Stimulated activated memory B cell treated with anti-CD40 and anti-IgM and Interleukin-4, amounts not matched to agents 10 μg/mL and 1 μg/mL and 100 μg/mL, for 72 hours (primary cell): ENCODE results near the gene PRLR.
A peak's percentile ranks its signal among the peaks of the same experiment; 100 is the strongest.

Source experiments
- ATAC-seq: fragments of 150-1000 bp; cut with Tn5 transposase; 2 replicates; pipeline ENCODE4 v1.10.0; 2021
- H3K27ac Mint-ChIP-seq: one replicate; pipeline ENCODE4 v1.8.0; 2022; ENCODE audit warnings: mild to moderate bottlenecking, mixed read lengths
- H3K27me3 Mint-ChIP-seq: one replicate; pipeline ENCODE4 v1.8.0; 2022; ENCODE audit warnings: mixed read lengths
- H3K36me3 Mint-ChIP-seq: one replicate; pipeline ENCODE4 v1.8.0; 2022; ENCODE audit warnings: mixed read lengths
- H3K4me1 Mint-ChIP-seq: one replicate; pipeline ENCODE4 v1.8.0; 2022; ENCODE audit warnings: mixed read lengths
- H3K4me3 Mint-ChIP-seq: one replicate; pipeline ENCODE4 v1.8.0; 2022; ENCODE audit warnings: mild to moderate bottlenecking, moderate library complexity, mixed read lengths
- H3K9me3 Mint-ChIP-seq: one replicate; pipeline ENCODE4 v1.8.0; 2022; ENCODE audit warnings: mixed read lengths

PRLR gene

DNA sequence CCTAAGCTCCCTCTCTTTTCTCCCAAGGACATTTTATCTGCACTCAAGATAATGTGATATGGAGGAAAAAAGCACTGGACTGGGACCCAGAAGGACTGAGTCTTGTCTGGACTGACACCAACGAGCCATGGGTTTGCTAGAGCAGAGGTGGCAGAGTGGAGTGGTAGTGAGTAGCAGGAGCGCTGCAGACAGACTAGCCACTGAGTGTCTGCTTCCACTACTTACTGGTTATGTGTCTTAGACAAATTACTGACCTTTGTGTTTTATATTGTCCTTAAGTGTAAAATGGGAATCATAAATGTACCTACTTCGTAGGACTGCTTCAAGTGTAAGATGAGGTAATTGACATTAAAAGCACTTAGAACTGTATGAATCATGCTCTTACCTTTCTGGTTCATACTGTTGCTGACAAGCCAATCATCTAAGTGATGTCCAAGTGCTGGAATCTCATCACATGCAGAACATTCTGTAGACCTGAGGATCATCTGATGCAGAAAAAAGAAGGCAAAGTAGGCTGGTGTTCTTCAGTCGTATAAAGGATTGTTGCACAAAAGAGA, 12.5 kb upstream of the PRLR start:
- ATAC-seq: no peak
- Mint-ChIP-seq H3K9me3 (no peaks in the 10 kb centered on the region), H3K36me3 (no peaks in the 10 kb centered on the region), H3K27ac (no peak overlapping the region), H3K4me3 (no peak overlapping the region), H3K4me1 (no peaks in the 10 kb centered on the region), H3K27me3 (no peaks in the 10 kb centered on the region)

DNA sequence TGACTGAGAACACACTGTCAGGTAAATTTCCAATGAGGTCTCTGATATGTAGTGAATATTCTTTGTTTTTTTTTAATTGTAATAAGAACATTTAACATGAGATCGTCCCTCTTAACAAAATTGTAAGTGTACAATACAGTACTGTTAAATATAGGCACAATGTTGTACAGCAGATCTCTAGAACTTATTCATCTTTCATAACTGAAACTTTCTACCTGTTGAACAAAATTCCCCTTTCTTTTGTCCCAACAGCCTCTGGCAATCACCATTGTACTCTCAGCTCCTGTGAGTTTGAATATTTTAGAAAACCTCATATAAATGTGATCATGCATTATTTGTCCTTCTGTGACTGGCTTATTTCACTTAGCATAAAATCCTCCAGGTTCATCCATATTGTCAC, 10.6 kb upstream of the PRLR start:
- Mint-ChIP-seq H3K9me3 (no peaks in the 10 kb centered on the region), H3K27ac (no peak overlapping the region), H3K4me3 (no peak overlapping the region), H3K4me1 (no peaks in the 10 kb centered on the region), H3K36me3 (no peaks in the 10 kb centered on the region), H3K27me3 (no peaks in the 10 kb centered on the region)
- no peak for ATAC-seq

DNA sequence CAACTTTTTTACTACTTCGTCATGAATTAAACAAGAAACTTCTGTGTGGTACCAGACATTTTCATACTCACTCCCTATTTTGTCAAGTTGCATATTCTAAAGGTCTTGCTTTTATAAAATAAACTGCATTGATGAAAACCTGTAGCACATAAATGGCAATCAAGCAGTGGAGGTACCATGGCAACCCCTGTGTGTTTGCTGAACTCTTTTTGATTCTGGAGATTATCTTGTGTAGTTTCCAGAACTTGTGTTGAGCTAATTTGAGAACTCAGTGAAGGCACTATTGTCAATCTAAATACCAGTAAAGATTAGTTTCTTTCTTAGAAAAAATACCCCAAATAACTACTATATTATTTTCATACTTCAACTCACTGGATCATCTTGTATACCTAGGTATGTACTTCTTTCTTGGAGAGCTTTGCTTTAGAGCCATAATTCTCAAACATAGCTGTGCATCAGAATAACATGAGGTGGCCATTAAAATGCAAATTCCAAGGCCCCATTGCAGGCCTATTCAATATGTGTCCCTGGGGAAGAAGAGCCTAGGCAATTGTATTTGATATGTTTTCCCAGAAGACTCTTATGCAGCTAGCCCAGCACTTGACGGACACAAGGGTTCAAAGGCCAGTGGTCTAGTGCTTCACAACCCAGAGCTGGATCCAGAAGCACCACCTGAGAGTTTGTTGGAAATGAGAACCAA, 9.8 kb upstream of the PRLR start:
- H3K36me3 Mint-ChIP-seq: no peaks in the 10 kb centered on the region
- H3K9me3 Mint-ChIP-seq: no peaks in the 10 kb centered on the region
- no peak for ATAC-seq
- no peak overlapping the region for H3K4me3 Mint-ChIP-seq
- no peaks in the 10 kb centered on the region for H3K27me3 Mint-ChIP-seq
- H3K27ac Mint-ChIP-seq: no peak overlapping the region
- no peaks in the 10 kb centered on the region for H3K4me1 Mint-ChIP-seq

DNA sequence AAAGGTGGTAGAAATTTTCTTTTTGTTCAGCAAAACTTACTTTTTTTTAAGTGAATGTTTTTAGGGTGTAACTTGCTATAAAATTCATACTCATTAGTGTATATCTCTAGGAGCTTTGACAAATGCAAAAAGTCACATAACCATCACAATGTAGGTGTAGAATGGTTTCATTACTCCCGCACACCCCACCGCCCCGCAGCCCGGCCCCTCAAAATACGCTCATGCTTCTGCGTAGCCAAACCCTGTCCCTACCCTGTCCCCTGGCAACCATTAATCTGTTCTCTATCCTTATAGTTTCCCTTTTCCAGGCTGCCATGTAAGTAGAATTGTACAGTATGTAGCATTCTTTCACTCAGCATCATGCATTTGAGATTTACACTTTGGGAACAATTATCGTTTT, 9.2 kb upstream of the PRLR start:
- no peak overlapping the region for H3K27ac Mint-ChIP-seq
- no peaks in the 10 kb centered on the region for H3K4me1 Mint-ChIP-seq
- H3K27me3 Mint-ChIP-seq: no peaks in the 10 kb centered on the region
- no peak for ATAC-seq
- no peak overlapping the region for H3K4me3 Mint-ChIP-seq
- no peaks in the 10 kb centered on the region for H3K9me3 Mint-ChIP-seq
- no peaks in the 10 kb centered on the region for H3K36me3 Mint-ChIP-seq

DNA sequence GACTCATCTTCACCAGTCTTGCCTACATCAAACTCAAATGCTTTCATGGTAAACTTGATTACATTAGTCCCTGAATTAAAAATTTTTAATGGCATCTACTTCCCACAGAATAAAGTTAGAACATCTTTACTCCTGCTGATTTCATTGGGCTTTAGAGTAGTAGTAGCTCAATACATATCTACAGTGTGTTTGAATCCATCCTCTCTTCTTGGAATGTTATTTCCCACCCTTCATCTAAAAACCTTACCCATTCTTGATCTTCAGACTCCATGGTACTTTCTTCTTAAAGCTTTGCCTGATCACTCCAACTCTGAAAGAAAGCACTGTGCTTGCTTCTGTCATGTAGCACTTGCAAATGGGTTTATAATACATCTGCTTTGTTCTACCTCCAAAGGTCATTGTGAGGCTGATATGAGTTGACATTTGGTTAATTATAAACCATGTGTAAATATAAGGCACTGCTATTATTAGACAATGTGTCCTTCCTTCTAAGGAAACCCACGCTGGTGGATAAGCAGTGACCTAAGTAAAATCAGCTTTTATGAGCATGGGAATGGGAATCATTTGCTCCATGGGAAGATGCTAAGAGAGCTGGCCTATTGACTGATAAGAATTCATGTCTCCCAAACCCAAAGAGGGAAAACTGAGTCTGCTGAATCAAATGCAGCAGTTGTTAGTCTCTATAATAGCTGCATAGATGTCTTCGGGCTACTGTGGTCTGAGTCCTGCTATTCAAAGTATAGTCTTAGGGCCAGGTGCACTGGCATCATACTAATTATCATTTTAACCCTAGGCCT, 7.5 kb upstream of the PRLR start:
- no peaks in the 10 kb centered on the region for H3K9me3 Mint-ChIP-seq
- H3K4me3 Mint-ChIP-seq: no peak overlapping the region
- ATAC-seq: no peak
- no peaks in the 10 kb centered on the region for H3K4me1 Mint-ChIP-seq
- no peak overlapping the region for H3K27ac Mint-ChIP-seq
- H3K36me3 Mint-ChIP-seq: no peaks in the 10 kb centered on the region
- no peaks in the 10 kb centered on the region for H3K27me3 Mint-ChIP-seq

DNA sequence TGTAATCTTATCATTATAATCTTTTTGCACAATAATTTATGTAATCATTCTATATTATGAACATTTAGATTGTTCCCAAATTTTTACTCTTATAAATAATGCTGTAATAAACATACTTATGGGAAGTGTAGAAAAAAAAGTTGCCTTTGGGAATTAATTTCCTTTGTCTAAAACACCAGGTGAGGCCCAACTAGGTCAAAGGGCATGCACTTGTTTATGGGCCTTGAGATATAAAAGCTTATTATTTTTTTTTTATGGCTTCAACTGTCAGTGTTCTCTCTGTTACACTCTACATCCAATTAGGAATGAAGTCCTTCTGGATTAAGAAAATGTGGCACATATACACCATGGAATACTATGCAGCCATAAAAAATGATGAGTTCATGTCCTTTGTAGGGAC, 6.5 kb upstream of the PRLR start:
- no peaks in the 10 kb centered on the region for H3K27me3 Mint-ChIP-seq
- no peak overlapping the region for H3K4me3 Mint-ChIP-seq
- no peaks in the 10 kb centered on the region for H3K9me3 Mint-ChIP-seq
- no peaks in the 10 kb centered on the region for H3K4me1 Mint-ChIP-seq
- no peaks in the 10 kb centered on the region for H3K36me3 Mint-ChIP-seq
- H3K27ac Mint-ChIP-seq: no peak overlapping the region
- no peak for ATAC-seq

DNA sequence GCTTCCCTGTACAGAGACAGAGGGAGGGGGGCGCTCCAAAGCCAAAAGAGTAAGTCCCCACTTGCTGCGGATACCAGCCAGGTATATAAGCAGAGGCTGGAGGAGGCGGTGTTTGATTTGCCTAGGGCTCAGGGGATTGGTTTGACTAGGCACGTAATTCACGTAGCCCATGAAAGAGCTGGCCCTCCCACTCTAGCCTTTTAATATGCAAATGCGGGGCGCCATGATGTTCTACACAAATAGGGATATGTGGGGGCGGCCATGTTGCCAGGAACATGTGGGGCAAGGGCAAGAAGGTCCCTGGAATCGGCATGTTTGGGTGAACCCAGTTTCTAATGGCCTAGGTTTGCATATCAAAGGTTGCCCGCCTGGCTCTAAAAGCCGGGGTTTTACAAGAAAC, 3.3 kb upstream of the PRLR start:
- peaks cover 22% of the 10 kb centered on the region for H3K27me3 Mint-ChIP-seq

DNA sequence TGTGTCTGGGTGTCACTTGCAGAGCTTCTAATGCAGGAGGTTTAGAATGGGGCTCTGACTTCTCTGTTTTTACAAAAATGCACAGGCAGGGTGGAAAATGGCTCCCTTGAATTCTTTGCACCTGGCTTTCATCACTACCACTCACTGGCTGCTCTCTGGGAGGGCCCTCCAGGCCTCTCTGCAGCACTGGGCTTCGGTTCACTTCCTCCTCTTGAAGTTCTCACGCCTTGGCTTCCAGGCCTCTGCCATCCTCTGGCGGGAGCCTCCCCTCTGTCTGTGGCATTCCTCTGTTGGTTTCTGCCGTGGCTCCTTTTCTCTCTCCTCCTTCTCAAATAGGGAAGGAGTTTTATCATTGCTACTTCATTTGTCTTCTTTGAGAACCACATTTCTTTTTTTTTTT, 2.8 kb upstream of the PRLR start:
- H3K4me1 Mint-ChIP-seq: peaks cover 15% of the 10 kb centered on the region
- H3K9me3 Mint-ChIP-seq: no peaks in the 10 kb centered on the region
- H3K4me3 Mint-ChIP-seq: no peak overlapping the region
- no peaks in the 10 kb centered on the region for H3K36me3 Mint-ChIP-seq
- ATAC-seq: no peak
- peaks cover 27% of the 10 kb centered on the region for H3K27me3 Mint-ChIP-seq
- no peak overlapping the region for H3K27ac Mint-ChIP-seq

More for the DNA sequence above, 3.3 kb upstream of the PRLR start:
- no peak for ATAC-seq
- no peaks in the 10 kb centered on the region for H3K36me3 Mint-ChIP-seq
- peaks cover 15% of the 10 kb centered on the region for H3K4me1 Mint-ChIP-seq
- no peak overlapping the region for H3K4me3 Mint-ChIP-seq
- no peak overlapping the region for H3K27ac Mint-ChIP-seq
- H3K9me3 Mint-ChIP-seq: no peaks in the 10 kb centered on the region

DNA sequence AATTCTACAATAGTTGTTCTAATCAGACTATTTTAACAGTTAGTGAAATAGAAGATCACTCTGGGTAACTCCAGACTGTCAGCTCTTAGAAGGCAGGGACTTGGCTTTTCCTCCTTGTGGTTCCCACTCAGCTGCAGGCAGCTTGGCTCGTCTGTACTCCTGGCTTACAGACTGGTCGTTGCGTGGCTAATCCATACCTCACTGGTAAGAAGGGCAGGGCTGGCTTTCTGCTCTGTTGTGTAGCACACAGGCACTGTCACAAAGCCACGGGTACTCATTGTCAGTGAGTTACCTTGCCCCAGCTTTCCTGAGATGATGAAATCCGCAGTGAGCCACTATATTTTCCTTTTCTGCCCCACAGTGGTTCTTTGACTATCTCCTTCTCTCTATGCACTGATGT, 1.8 kb upstream of the PRLR start:
- Mint-ChIP-seq H3K27ac (no peak overlapping the region), H3K4me3 (no peak overlapping the region), H3K36me3 (no peaks in the 10 kb centered on the region), H3K27me3 (peaks cover 37% of the 10 kb centered on the region), H3K9me3 (no peaks in the 10 kb centered on the region), H3K4me1 (peaks cover 15% of the 10 kb centered on the region)
- no peak for ATAC-seq

DNA sequence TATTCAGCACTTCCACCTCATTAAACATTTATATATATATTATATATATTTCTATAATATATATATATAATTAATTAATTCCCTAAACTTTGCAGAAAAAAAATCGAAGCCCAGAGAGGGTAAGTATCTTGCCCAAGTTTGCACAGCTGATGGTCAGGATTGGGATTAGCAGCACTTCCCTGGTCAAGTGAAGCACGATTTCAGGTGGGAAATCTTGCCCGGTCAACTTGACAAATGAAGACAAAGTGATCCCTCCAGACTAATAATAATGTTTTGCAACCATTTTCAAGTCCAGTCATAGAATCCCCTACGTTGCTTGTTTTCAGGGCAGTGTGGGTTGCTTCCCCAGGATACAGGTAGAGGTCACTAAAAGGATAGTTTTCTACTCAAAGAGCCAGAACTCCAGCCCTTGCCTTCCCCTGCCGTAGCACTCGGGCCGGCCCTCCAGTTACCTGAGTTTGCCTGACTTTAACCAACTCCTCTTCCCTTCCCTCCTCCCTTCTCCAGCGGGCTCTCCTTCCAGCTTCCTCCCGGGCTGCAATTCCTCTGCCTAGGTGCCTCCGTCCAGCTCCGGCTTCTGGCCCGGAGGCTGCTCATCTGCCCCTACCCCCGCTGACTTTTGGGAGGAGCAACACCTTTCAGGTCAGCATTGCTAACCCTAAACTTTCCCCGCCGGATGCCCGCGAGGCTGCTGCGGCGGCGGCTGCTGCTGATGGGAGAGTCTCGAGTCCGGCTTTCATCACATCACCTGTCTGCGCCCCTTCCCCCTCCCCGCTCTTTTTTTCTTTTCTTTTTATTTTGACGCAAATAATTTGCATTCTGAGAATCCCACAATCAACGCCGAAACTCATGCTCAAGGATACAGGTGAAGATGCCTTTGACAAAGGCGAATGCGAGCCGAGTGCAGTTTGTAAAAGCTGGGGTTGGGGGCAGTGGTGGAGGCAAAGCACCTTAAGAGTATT, 930 bp downstream of the PRLR start:
- Mint-ChIP-seq H3K27me3 (peaks cover 63% of the 10 kb centered on the region), H3K27ac (peak overlapping the region; percentile 80), H3K4me3 (peak overlapping the region; percentile 82), H3K4me1 (peaks cover 15% of the 10 kb centered on the region), H3K36me3 (no peaks in the 10 kb centered on the region), H3K9me3 (no peaks in the 10 kb centered on the region)
- peak; percentile 59 for ATAC-seq

DNA sequence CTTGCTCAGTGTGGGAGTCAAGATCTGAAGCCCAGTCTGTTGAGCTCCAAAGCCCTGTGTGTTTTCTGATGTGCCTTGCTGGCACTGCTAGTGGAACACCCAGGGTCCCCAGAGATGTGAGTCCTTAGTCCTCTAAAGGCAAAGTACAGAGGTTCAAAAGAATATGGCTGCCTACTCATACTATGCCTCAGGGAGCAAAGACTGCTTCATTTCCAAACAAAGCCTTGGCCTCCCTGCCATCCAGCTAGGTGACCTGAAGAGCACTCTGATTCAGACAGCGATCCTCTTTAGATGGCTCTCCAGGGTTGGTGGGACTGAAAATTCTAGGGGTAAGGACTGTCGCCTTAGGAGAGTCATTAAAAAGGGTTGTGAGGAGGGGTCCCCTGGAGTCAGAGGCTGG, 2.0 kb downstream of the PRLR start:
- ATAC-seq: no peak
- Mint-ChIP-seq H3K36me3 (no peaks in the 10 kb centered on the region), H3K27me3 (peaks cover 66% of the 10 kb centered on the region), H3K27ac (no peak overlapping the region), H3K4me3 (no peak overlapping the region), H3K4me1 (peaks cover 15% of the 10 kb centered on the region), H3K9me3 (no peaks in the 10 kb centered on the region)

DNA sequence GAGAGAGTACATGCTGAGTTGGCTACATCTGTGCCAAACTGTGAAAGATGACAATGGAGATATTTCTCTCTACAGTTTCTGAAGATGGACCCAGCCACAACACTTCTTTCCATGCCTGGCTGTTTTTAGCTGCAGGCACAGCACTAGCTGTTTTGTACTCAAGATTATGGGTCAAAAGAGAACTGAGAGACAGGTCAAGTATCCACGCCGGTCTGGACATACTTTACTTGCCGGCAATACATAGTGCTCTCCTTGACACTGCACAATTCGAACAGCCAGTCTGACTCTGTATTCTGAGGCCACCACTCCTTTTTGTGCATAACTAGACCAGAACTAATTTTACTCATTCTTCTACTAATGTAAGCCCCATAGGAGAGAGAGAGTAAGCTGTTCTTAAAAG, 2.6 kb downstream of the PRLR start:
- peaks cover 66% of the 10 kb centered on the region for H3K27me3 Mint-ChIP-seq
- no peak overlapping the region for H3K4me3 Mint-ChIP-seq
- H3K27ac Mint-ChIP-seq: no peak overlapping the region
- H3K36me3 Mint-ChIP-seq: no peaks in the 10 kb centered on the region
- H3K4me1 Mint-ChIP-seq: peaks cover 15% of the 10 kb centered on the region
- ATAC-seq: no peak
- no peaks in the 10 kb centered on the region for H3K9me3 Mint-ChIP-seq

DNA sequence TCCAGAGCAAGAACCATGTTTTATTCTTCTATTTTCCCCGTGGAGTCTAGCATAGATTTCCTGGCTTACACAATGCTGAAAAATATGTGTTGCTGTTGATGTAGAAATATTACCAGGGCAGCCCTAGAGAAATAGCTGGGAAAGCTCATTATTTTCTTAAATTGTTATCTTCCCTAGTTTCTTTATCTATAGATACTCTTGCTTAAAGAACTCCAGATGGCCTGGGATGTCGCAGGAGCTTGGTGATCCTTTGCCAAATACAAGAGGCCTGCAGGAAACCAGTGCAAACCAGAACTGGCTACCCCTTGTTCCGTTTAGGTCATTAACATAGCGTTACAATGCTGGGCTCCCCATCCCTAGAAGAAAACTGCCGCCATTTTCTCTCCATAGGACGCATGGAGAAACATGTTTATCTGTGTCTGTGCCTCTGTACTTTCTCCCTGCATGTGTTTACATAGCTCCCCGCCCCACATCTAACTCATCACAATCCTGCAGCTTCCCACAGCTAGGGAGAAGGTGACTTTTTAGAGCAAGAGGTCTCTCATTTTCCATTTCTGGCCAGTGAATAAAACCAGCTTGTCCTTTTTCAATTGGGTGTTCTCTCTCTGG, 6.4 kb downstream of the PRLR start:
- Mint-ChIP-seq H3K4me1 (no peaks in the 10 kb centered on the region), H3K27me3 (peaks cover 47% of the 10 kb centered on the region), H3K9me3 (no peaks in the 10 kb centered on the region), H3K27ac (no peak overlapping the region), H3K36me3 (no peaks in the 10 kb centered on the region), H3K4me3 (no peak overlapping the region)
- no peak for ATAC-seq

DNA sequence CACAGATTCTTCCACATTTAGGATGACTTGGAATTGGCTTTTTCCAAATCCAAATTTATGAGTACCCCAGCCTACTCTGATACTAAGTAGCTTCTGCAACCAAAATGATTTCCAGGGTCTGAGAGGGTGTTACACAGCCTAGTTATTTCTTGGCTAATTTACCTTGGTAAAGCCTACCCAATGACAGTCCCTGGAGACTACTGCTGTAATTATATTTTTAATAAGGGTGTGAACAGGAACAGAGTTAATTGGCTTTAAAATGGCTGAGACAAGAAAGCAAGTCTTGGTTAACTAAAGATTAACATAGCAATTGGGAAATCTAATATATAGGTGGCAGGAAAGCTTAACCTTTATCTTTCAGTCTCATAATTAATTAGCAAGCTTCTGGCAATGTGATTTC, 9.3 kb downstream of the PRLR start:
- ATAC-seq: no peak
- no peak overlapping the region for H3K4me3 Mint-ChIP-seq
- H3K27ac Mint-ChIP-seq: no peak overlapping the region
- no peaks in the 10 kb centered on the region for H3K4me1 Mint-ChIP-seq
- no peaks in the 10 kb centered on the region for H3K36me3 Mint-ChIP-seq
- no peaks in the 10 kb centered on the region for H3K9me3 Mint-ChIP-seq
- H3K27me3 Mint-ChIP-seq: peaks cover 17% of the 10 kb centered on the region

DNA sequence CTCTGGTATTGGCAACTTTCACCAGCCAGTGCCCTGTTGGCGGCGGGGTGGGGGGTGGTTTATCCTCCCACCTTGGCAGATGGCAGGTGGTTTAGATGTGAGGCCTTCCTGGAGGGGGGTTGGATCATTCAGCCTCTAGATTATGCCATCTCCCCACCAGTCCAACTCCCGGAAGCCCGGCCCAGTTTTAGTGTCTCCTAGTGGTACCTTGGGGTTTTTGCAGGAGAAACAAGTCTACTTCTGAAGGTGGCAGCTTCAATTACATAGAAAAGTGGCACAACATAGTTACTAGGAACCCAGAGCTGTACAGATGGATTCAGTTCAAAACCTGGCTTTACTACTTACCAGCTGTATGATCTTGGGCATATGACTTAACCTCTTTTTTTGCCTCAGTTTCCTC, 11.3 kb downstream of the PRLR start:
- Mint-ChIP-seq H3K9me3 (no peaks in the 10 kb centered on the region), H3K27ac (no peak overlapping the region), H3K4me1 (no peaks in the 10 kb centered on the region), H3K27me3 (no peaks in the 10 kb centered on the region), H3K4me3 (no peak overlapping the region), H3K36me3 (no peaks in the 10 kb centered on the region)
- no peak for ATAC-seq
